NCI-H128 (cell line): Measurements from ENCODE around the gene C15orf39.
"Not testable (repeated sequence)": the region's sequence is repeated elsewhere in the genome, so short reads cannot be mapped to it uniquely, and the experiment has no call there.

Experiments
- DNase-seq: peaks from one replicate; lab custom pipeline; 2025; ENCODE audit not compliant: unreplicated experiment; lab: John Stamatoyannopoulos, UW

C15orf39 gene

DNA sequence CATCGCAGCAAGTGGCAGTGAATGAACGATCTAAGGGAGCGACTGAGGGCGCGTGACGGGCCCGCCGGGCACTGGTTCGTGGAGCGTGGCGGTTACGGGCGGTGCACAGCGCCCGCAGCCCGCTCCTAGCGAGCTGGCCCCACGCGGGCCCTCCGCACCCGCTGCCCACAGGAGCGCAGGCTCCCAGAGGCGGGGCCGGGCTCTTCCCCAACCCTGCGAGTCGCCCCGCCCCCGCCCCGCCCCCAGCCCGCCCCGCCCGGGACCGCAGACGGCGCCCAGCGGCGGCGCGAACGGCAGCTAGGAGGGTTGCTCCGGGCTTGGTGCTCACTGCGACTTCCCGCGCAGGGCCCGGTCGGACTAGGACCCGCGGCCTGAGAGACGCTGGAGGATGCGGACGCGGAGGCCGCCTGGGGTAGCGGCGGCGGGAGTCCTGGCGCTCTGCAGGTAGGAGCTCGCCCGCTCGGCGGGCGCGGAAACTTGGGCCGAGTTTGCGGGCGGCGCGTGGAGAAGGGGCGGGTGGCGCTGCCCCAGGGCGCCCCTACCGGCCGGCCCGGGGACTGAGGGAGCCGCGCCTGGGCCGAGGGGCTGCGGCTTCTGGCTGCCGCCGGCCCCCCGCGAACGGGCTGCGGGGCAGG, at the start of gene C15orf39:
Gene C15orf39 (plus strand): TSS at position 267 of the 635 bp plus-strand sequence. CDS start 4,167 bp downstream, outside the sequence.
- no peak for DNase-seq

GRCh38 chr15:75152382-75153079, 49.2 kb upstream of the C15orf39 start:
- no peak for DNase-seq

- DNase-seq: no peak
Measured at GRCh38 chr15:75153087-75153486, 48.6 kb upstream of the C15orf39 start.

DNA sequence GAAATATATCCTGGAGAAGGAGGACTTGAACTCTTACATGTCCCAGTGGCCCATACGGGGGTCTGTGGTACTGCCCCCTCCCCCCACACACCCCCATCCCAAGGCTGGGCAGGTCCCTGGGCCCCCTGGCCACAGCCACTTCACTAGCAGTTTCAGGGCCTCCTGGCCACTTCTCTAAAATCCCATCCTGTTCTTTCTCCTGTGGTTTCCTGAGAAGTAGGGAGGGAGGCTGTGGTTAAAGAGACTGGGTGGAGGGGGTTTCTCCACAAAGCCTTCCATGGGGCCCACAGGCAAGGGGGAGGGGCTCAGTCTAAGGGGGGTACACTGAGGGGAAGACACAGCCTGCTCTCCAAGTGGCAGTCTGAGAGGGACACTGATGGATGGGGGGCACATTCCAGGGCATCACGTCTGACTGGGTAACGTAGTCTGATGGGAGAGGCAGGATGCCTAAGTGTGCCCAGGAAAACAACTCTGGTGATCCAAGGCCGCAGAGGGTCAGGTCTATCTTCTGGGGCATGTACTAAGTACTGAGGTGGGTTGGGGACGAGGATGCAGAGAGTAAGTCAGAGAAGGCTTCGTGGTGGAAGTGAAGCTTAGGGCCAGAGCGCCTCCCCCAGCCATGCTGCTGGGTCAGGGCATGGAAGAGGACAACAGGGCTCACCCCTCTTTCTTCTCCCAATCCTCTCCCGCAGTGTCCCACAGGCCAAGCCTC, 48.0 kb upstream of the C15orf39 start:
- no peak for DNase-seq

DNA sequence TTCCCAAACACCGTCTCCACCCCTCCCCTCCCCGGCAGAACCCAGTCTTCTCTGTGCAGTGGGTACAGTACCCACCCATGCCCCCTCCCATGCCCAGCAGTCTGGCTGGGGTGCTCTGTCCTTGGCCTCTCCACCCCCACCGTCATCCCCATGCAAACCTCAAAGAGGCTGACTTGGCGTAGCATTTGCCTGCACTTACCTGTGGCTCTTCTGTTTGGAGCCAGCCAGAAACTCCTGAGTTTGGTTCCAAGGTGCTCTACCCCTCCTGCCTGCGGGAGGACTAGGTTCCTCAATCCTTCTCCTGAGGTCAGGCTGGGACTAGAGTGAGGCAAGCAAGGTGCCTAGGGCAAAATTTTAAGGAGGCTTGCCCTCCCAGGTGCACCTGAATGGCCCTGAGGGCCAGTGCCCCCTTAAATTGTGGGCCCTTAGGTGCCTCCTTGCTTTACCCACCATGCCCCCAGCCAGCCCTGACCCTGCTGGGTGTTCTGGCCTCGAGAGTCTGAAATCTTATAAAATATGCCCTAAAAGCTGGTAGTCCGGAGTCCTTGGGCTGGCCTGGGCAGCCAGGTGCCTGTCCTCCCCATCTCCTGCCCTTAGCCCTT, 47.1 kb upstream of the C15orf39 start:
- no peak for DNase-seq

DNA sequence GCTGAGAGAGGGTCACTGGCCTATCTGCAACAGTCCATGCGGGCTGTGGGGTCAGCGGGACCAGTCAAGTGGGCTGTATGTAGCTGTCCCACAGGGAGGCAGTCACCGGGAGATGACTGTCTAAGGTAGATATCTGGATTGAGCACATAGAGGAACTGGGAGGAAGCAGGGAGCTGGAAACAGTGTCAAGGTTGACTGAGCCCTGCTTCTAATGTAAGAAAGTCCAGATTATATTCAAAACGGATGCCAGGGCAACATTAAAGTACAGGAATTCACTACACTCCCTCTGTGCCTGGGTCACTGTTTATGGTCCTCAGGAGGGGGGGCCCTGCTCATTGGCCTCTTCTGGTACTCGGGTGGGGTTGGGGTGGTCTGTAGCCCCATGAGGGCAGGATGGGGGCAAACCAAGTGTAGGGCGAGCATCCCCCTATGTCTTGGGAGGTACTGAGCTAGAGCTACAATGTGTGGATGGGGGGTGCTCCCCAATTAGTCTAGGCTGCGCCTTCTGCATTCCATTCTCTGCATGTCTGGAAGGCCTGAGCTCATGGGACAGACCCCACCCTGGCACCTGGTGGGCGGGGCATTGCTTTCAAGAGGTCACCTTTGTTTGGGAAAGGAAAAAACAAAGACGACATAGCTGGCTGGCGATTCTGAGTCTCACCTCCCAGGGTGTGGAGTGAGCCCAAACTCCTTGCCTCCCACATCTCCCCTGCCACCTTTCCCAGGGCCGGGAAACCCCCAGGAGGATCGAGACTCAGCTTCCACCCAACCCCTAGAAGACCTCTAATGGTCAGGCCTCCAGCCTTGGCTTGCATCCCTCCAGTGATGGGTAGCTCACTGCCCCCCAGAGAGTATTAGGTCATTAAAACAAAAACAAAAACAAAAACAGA, 45.1 kb upstream of the C15orf39 start:
- no peak for DNase-seq

GRCh38 chr15:75158402-75158801, 43.3 kb upstream of the C15orf39 start:
- no peak for DNase-seq

DNA sequence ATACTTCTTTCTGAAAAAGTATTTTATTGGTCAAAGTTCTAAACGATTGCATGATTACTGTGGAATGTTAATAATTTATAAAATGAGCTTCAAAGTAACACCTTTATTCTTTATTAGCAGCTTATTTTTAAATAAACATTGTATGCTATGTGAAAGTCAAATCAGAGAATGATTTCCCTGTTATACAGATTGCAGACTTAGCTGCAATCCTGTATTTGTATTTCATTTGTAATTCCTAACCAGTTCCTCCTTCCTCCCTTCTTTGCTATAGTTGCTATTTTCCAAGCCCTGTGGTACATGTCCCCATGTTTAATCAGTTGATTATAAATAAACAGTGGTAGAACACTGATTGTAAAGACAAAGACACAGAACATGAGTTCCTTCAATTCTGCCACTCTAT, 42.4 kb upstream of the C15orf39 start:
- DNase-seq: no peak

GRCh38 chr15:75161106-75161916, 40.4 kb upstream of the C15orf39 start:
- no peak for DNase-seq

DNA sequence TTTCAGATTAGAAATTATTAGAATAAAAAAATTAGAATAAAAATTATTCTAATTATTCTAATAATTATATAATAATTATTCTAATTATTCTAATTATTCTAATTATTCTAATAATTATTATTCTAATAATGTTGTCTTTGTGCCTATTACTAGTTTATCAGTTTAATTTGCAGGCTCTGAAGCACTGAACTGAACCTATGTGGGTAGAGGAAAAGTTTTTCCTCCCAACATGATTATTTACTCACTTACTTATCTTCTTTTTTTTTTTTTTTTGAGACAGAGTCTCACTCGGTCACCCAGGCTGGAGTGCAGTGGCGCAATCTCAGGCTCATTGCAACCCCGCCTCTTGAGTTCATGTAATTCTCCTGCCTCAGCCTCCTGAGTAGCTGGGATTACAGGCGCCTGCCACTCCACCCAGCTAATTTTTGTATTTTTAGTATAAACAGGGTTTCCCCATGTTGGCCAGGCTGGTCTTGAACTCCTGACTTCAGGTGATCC, 39.7 kb upstream of the C15orf39 start:
- no peak for DNase-seq

DNA sequence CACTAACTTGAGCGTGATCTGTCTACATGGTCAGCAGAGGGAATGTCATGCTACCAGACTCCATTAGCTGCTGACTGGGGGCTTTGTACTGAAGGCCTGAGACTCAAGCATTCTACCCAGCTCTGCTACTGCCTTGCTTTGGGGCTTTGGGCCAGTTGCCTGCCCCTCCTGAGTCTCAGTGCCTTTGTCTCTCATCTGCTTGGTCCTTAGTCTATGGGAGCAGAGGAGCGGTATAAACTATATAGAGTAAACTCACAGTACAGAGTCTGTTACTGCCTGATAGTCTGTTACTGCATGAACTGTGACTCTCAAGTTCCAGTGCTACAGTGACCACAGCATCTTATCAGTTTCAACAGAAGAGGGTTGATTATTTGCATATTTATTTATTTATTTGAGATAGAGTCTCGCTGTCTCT, 38.5 kb upstream of the C15orf39 start:
- no peak for DNase-seq

- no peak for DNase-seq
Measured at GRCh38 chr15:75164625-75165350, 36.9 kb upstream of the C15orf39 start.

DNA sequence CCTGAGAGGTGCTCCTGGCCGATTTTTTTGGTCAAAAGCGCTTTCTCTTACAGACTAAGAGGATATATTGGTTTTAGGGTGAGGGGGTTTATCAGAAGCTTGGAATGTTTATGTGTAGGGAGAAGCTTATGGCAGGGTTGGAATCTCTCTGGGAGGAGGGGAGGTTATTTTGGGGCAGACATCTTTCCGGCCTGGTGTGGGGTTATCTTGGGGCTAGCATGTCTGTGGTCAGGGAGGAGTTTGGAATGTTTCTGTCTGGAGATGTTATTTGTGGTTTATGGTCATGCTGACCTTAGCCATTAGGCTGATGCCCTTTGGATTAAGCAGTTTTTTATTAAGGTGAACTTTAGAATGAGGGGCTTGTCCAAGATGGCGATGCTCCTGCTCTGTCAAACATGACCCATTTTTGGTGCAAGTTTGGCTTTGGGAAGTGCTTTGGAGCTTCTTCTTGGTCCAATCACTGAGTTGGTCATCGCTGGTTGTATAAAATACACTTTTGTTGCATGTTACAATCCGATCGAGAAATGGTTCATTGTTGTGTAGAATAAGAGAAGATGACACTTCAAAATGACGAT, 35.1 kb upstream of the C15orf39 start:
- not testable (repeated sequence) for DNase-seq

DNA sequence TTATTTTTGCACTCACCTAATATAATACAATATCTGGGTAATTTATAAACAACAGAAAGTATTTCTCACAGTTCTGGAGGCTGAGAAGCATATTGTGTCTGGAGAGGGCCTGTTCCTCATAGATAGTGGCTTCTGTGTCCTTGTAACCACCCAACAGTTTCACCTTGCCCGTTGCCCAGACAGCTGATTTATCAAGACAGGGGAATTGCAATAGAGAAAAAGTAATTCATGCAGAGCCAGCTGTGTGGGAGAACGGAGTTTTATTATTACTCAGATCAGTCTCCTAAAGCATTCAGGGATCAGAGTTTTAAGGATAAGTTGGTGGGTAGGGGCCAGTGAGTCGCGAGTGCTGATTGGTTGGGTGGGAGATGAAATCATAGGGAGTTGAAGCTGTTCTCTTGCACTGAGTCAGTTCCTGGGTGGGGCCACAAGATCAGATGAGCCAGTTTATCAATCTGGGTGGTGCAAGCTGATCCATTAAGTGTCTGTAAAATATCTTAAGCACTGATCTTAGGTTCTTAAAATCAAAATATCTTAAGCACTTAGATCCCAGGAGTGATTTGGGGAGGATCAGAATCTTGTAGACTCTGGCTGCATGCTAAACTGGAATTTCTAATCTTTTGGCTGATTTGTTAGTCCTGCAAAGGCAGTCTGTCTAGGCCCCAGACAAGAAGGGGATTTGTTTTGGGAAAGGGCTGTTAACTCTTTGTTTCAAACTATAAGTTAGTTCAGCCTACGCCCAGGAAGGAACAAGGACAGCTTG, 33.9 kb upstream of the C15orf39 start:
- no peak for DNase-seq

GRCh38 chr15:75168374-75168773, 33.3 kb upstream of the C15orf39 start:
- no peak for DNase-seq

DNA sequence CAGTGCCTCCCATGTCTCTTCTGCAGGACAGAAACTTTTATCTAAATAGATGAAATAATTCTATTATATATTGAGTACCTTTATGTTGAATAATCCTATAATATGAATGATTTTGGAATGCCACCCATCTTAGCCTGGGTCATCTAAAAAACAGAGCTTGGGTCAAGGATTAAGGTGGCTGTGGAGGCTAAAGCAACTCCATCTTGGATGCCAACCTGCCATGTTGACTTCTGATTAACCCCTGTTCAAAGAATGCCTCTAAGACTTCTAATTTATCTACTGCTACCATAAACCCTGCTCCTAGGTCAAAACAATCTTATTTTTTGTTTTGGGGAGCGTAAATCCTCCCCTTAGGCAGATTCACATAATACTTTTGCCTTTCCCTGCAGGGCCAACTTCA, 31.5 kb upstream of the C15orf39 start:
- DNase-seq: no peak

DNA sequence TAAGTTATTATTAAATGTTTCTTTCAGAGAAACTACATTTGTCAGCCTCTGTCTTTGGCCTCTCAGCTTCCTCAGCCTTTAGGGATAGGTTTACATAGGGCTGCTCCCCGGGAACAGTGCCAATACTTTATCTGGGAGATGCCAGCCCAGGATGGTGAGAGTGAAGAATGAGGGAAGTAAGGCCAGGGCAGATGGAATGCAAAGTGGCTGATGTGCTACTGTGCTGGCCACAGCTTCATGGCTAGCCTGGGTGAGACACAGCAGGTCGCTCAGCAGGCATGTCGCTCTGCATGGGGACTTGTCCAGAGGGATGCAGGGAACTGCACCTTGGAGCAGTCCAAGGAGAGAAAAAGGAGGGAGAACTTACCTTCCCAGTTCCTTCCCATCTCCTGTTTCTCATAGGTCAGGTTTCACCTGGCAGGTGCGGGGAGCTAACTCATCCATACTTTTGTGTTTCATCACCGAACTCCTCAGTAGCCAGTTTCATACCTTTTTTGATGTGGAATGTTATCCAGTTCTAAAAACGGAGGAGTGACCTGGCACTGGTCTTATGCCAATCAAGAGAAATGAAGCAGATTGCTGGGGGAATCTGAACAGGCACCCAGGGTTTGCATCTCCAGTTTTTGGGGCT, 30.9 kb upstream of the C15orf39 start:
- DNase-seq: no peak
